Neural crest cell (in vitro differentiated cells): ENCODE measurements around the gene MYL9. TPM values are rescaled to one million over a fixed set of nuclear protein-coding genes. Genes with fewer than 3 reads are reported as not detected.
A peak's percentile ranks its signal among the peaks of the same experiment; 100 is the strongest.

ENCODE experiments used
- DNase-seq: peaks from one replicate; pipeline ENCODE4 v3.0.0; 2021; ENCODE audit warnings: low read depth, mixed read lengths, low spot score
- H3K27ac Mint-ChIP-seq: one replicate; pipeline ENCODE4 v1.8.0; 2021; ENCODE audit warnings: mild to moderate bottlenecking, mixed read lengths; ENCODE audit not compliant: unreplicated experiment
- H3K27me3 Mint-ChIP-seq: 2 replicates; pipeline ENCODE4 v1.8.0; 2021; ENCODE audit warnings: low read depth, mild to moderate bottlenecking, mixed read lengths
- H3K36me3 Mint-ChIP-seq: 2 replicates; pipeline ENCODE4 v1.8.0; 2021; ENCODE audit warnings: low read depth, mild to moderate bottlenecking, mixed read lengths
- H3K4me1 Mint-ChIP-seq: 2 replicates; pipeline ENCODE4 v1.8.0; 2021; ENCODE audit warnings: mixed read lengths
- H3K4me3 Mint-ChIP-seq: one replicate; pipeline ENCODE4 v1.8.0; 2021; ENCODE audit warnings: mild to moderate bottlenecking, mixed read lengths
- H3K9me3 Mint-ChIP-seq: 2 replicates; pipeline ENCODE4 v1.8.0; 2021; ENCODE audit warnings: mixed read lengths
- CTCF ChIP-seq: fragments of 200-600 bp; sonication (generic); conservative IDR thresholded peaks from 2 replicates; pipeline ENCODE4 v1.5.0; 2021; ENCODE audit warnings: antibody characterized with exemption, mild to moderate bottlenecking
- total RNA-seq: library from RNA; stranded (reverse); gene quantifications from 2 replicates; pipeline ENCODE4 v1.2.1, GENCODE V29; 2021

Gene MYL9
- total RNA-seq, 1 donor from 2014 or later, result 19.8 TPM

- Mint-ChIP-seq H3K4me1 (peaks cover 6% of the 10 kb centered on the region), H3K9me3 (no peaks in the 10 kb centered on the region), H3K27ac (peak overlapping the region; percentile 64), H3K4me3 (no peak overlapping the region), H3K36me3 (peaks cover 15% of the 10 kb centered on the region), H3K27me3 (no peaks in the 10 kb centered on the region)
- DNase-seq, result no peak
- peak; percentile 42 for TF ChIP-seq CTCF
Measured at GRCh38 chr20:36591854-36592641, 50.7 kb downstream of the MYL9 start.

GRCh38 chr20:36593347-36593929 is 52.1 kb downstream of the MYL9 start:
- H3K36me3 Mint-ChIP-seq, result peaks cover 11% of the 10 kb centered on the region
- H3K4me3 Mint-ChIP-seq, result no peak overlapping the region
- H3K4me1 Mint-ChIP-seq, result peaks cover 6% of the 10 kb centered on the region
- no peaks in the 10 kb centered on the region for H3K9me3 Mint-ChIP-seq
- no peak for DNase-seq
- TF ChIP-seq CTCF, result no peak
- H3K27me3 Mint-ChIP-seq, result no peaks in the 10 kb centered on the region
- H3K27ac Mint-ChIP-seq, result no peak overlapping the region

- Mint-ChIP-seq H3K27ac (no peak overlapping the region), H3K9me3 (no peaks in the 10 kb centered on the region), H3K36me3 (no peaks in the 10 kb centered on the region), H3K27me3 (no peaks in the 10 kb centered on the region), H3K4me1 (no peaks in the 10 kb centered on the region), H3K4me3 (no peak overlapping the region)
- no peak for TF ChIP-seq CTCF
- no peak for DNase-seq
Measured at GRCh38 chr20:36599912-36600345, 58.6 kb downstream of the MYL9 start.

Other genes starting within 250 kb of the MYL9 start
- 95.6 and 105 TPM in 2 replicates for gene DLGAP4, start 235.2 kb upstream of the MYL9 start, total RNA-seq
- 73.8 and 76.4 TPM in 2 replicates for gene TGIF2, start 32.1 kb downstream of the MYL9 start, total RNA-seq
- 76.2 and 78.1 TPM in 2 replicates for gene RAB5IF, start 64.3 kb downstream of the MYL9 start, total RNA-seq
- gene SLA2, start 104.7 kb downstream of the MYL9 start, total RNA-seq, result 0.16 TPM in 1 of 2 replicates, not detected in the other
- 34.9 and 37.3 TPM in 2 replicates for gene NDRG3, start 204.6 kb downstream of the MYL9 start, total RNA-seq
- 29.1 and 30.6 TPM in 2 replicates for gene DSN1, start 232.2 kb downstream of the MYL9 start, total RNA-seq